CD4-positive, alpha-beta T cell (primary cell): ENCODE data around the gene ANKLE1. TPM values are rescaled to one million over a fixed set of nuclear protein-coding genes. Genes with fewer than 3 reads are reported as not detected.

ENCODE experiments used
- ATAC-seq: fragments of 200-7000 bp; cut with Tn5 transposase; one replicate; pipeline ENCODE4 v1.10.0; 2022; ENCODE audit warnings: mild to moderate bottlenecking; ENCODE audit not compliant: poor library complexity
- CTCF ChIA-PET: fragments of 350-600 bp; sonication (Branson Sonifier 250); formaldehyde crosslinking; loops from one replicate; lab custom pipeline; 2021; ENCODE audit warnings: antibody characterized with exemption, inconsistent platforms; lab: Charles Lee
- POLR2A ChIA-PET: fragments of 350-600 bp; sonication (Branson Sonifier 250); formaldehyde crosslinking; loops from one replicate; lab custom pipeline; 2021; ENCODE audit warnings: antibody characterized with exemption, inconsistent platforms; lab: Charles Lee
- DNase-seq, 14 experiments: peaks; one replicate each; pipeline ENCODE4 v3.0.0-alpha.2; 2013 to 2020; ENCODE audit warnings: mixed read lengths in 2 of 14
- H3K27ac ChIP-seq, 2 donors: one replicate each; pipeline versions ENCODE4 v1.5.1 to v1.7.0; 2013; ENCODE audit warnings: low read length in 2 of 2, low read depth in 1 of 2, mild to moderate bottlenecking in 1 of 2
- H3K27me3 ChIP-seq, 2 experiments: 1 replicate in 1 of 2; 2 replicates in 1 of 2; pipeline versions ENCODE4 v1.6.1 to v1.7.0; 2013; ENCODE audit warnings: low read length in 2 of 2, control low read depth in 1 of 2, mild to moderate bottlenecking in 1 of 2, moderate library complexity in 1 of 2; ENCODE audit not compliant: insufficient read depth in 2 of 2, control insufficient read depth in 1 of 2
- H3K36me3 ChIP-seq: one replicate; pipeline ENCODE4 v1.6.1; 2013; ENCODE audit warnings: low read length, control low read depth; ENCODE audit not compliant: insufficient read depth
- H3K4me1 ChIP-seq: one replicate; pipeline ENCODE4 v1.6.1; 2013; ENCODE audit warnings: low read length, control low read depth; ENCODE audit not compliant: insufficient read depth
- H3K4me3 ChIP-seq: one replicate; pipeline ENCODE4 v1.5.1; 2013; ENCODE audit warnings: mild to moderate bottlenecking, low read length, moderate library complexity
- H3K9me3 ChIP-seq, 2 experiments: 1 replicate in 1 of 2; 2 replicates in 1 of 2; pipeline versions ENCODE4 v1.6.1 to v1.7.0; 2013; ENCODE audit warnings: low read length in 2 of 2, mild to moderate bottlenecking in 2 of 2, control low read depth in 1 of 2, moderate library complexity in 1 of 2; ENCODE audit not compliant: control insufficient read depth in 1 of 2, insufficient read depth in 1 of 2
- H3K27ac Mint-ChIP-seq: one replicate; pipeline ENCODE4 v1.8.0; 2020; ENCODE audit warnings: mixed read lengths
- H3K27me3 Mint-ChIP-seq: one replicate; pipeline ENCODE4 v1.8.0; 2021; ENCODE audit warnings: mixed read lengths
- H3K36me3 Mint-ChIP-seq: one replicate; pipeline ENCODE4 v1.8.0; 2021; ENCODE audit warnings: low read depth, mixed read lengths
- H3K4me1 Mint-ChIP-seq: one replicate; pipeline ENCODE4 v1.8.0; 2021; ENCODE audit warnings: low read depth, mixed read lengths
- H3K4me3 Mint-ChIP-seq: one replicate; pipeline ENCODE4 v1.8.0; 2020; ENCODE audit warnings: mild to moderate bottlenecking, mixed read lengths
- H3K9me3 Mint-ChIP-seq: one replicate; pipeline ENCODE4 v1.8.0; 2020; ENCODE audit warnings: mixed read lengths
- CTCF ChIP-seq: fragments of 200-600 bp; IDR thresholded peaks from one replicate; pipeline ENCODE4 v1.8.0; 2022; ENCODE audit warnings: antibody characterized with exemption, mild to moderate bottlenecking
- intact Hi-C, 2 experiments: fragments of 100-400 bp; cut with DNase I in 1 of 2; cut with micrococcal nuclease in 1 of 2; formaldehyde crosslinking; loops; one replicate each; pipeline versions ENCODE4 v1.15.1 to v1.9.0; 2023 to 2025; cut with DNase I, micrococcal nuclease
- total RNA-seq, 174 experiments: library from RNA in 2 of 174; stranded (reverse) in 2 of 174; gene quantifications; one replicate each; pipeline ENCODE4 v1.2.3 and lab custom pipeline; 2021 to 2026

ANKLE1 gene
- total RNA-seq, 2 experiments from 2014 or later = 0.85 to 1.9 TPM

- no peak for ATAC-seq
- no peak overlapping the region for H3K4me3 Mint-ChIP-seq
- Histone ChIP-seq H3K9me3 (no peaks in the 10 kb centered on the region), H3K4me1 (no peaks in the 10 kb centered on the region), H3K36me3 (no peaks in the 10 kb centered on the region), H3K4me3 (no peak overlapping the region), H3K27me3 (no peaks in the 10 kb centered on the region), H3K27ac (no peak overlapping the region)
- no peak overlapping the region for H3K27ac Mint-ChIP-seq
- CTCF ChIA-PET = no interaction called here
- no peak for TF ChIP-seq CTCF
- no peaks in the 10 kb centered on the region for H3K27me3 Mint-ChIP-seq
- no peaks in the 10 kb centered on the region for H3K4me1 Mint-ChIP-seq
- intact Hi-C loops = no loop called here
- no peaks in the 10 kb centered on the region for H3K36me3 Mint-ChIP-seq
- POLR2A ChIA-PET = no interaction called here
- H3K9me3 Mint-ChIP-seq = no peaks in the 10 kb centered on the region
- DNase-seq = no peak
These were observed 27.1 kb upstream of the ANKLE1 start for GRCh38 chr19:17254636-17255035.

GRCh38 chr19:17255150-17255621, 26.5 kb upstream of the ANKLE1 start:
- H3K4me3 Mint-ChIP-seq = no peak overlapping the region
- Histone ChIP-seq H3K27me3 (no peaks in the 10 kb centered on the region), H3K27ac (no peak overlapping the region), H3K9me3 (no peaks in the 10 kb centered on the region), H3K4me3 (no peak overlapping the region), H3K4me1 (no peaks in the 10 kb centered on the region), H3K36me3 (no peaks in the 10 kb centered on the region)
- no peak for ATAC-seq
- no peak overlapping the region for H3K27ac Mint-ChIP-seq
- no peaks in the 10 kb centered on the region for H3K27me3 Mint-ChIP-seq
- no peaks in the 10 kb centered on the region for H3K9me3 Mint-ChIP-seq
- CTCF ChIA-PET = no interaction called here
- TF ChIP-seq CTCF = no peak
- DNase-seq = no peak
- H3K4me1 Mint-ChIP-seq = no peaks in the 10 kb centered on the region
- H3K36me3 Mint-ChIP-seq = no peaks in the 10 kb centered on the region
- intact Hi-C loops = no loop called here
- POLR2A ChIA-PET = no interaction called here

GRCh38 chr19:17256130-17256529, 25.6 kb upstream of the ANKLE1 start:
- CTCF ChIA-PET = interaction anchor here (0.6 to 1.4 kb wide), 2 partner anchors 49 to 614 kb away, joined by 3 to 5 read pairs; no protein-coding TSS in a partner anchor
- Histone ChIP-seq H3K9me3 (no peaks in the 10 kb centered on the region), H3K36me3 (no peaks in the 10 kb centered on the region), H3K4me1 (peaks cover 6% of the 10 kb centered on the region), H3K27me3 (no peaks in the 10 kb centered on the region), H3K27ac (no peak overlapping the region), H3K4me3 (no peak overlapping the region)
- Mint-ChIP-seq H3K27me3 (no peaks in the 10 kb centered on the region), H3K4me1 (peaks cover 5% of the 10 kb centered on the region), H3K9me3 (no peaks in the 10 kb centered on the region), H3K4me3 (no peak overlapping the region), H3K27ac (no peak overlapping the region), H3K36me3 (no peaks in the 10 kb centered on the region)
- POLR2A ChIA-PET = no interaction called here
- ATAC-seq (no peak), DNase-seq (no peak)
- TF ChIP-seq CTCF = no peak
- intact Hi-C loops = no loop called here
